Measurements from ENCODE around the gene RAD51B.

DNA sequence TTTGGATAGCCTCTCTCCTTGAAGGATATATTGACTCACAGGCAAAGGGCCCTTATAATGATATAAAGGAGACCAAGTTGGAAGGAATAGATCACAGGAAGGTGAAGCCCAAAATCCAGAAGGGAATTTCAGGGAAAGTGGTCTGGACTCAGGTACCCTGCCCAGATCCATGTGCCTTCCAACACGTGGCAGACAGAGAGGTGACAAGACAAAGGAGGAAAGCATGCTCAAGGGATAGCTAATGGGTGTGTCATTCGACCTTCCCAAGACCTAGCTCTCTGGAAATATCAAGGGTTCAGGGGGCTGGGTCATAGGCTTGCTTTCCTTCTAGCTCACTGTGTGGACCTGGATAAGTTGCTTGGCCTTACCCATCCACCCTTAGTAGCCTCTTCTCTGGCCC lies 759.0 kb downstream of the RAD51B start:
- TF ChIP-seq, protein P1, sequence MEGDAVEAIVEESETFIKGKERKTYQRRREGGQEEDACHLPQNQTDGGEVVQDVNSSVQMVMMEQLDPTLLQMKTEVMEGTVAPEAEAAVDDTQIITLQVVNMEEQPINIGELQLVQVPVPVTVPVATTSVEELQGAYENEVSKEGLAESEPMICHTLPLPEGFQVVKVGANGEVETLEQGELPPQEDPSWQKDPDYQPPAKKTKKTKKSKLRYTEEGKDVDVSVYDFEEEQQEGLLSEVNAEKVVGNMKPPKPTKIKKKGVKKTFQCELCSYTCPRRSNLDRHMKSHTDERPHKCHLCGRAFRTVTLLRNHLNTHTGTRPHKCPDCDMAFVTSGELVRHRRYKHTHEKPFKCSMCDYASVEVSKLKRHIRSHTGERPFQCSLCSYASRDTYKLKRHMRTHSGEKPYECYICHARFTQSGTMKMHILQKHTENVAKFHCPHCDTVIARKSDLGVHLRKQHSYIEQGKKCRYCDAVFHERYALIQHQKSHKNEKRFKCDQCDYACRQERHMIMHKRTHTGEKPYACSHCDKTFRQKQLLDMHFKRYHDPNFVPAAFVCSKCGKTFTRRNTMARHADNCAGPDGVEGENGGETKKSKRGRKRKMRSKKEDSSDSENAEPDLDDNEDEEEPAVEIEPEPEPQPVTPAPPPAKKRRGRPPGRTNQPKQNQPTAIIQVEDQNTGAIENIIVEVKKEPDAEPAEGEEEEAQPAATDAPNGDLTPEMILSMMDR (conservative IDR thresholded peaks at IDR 0.05; ENCODE audit: low read depth, low read length): no peak
- TF ChIP-seq EZH2 (IDR thresholded peaks at IDR 0.05; ENCODE audit: borderline replicate concordance, low read depth, low read length, poor library complexity, severe bottlenecking): no peak

Data from A673 (cell line).